ENCODE data around the gene N4BP2L2.

The N4BP2L2 gene

GRCh38 chr13:32414580-32414979, 124.0 kb downstream of the N4BP2L2 start:
- TF ChIP-seq, protein P1, sequence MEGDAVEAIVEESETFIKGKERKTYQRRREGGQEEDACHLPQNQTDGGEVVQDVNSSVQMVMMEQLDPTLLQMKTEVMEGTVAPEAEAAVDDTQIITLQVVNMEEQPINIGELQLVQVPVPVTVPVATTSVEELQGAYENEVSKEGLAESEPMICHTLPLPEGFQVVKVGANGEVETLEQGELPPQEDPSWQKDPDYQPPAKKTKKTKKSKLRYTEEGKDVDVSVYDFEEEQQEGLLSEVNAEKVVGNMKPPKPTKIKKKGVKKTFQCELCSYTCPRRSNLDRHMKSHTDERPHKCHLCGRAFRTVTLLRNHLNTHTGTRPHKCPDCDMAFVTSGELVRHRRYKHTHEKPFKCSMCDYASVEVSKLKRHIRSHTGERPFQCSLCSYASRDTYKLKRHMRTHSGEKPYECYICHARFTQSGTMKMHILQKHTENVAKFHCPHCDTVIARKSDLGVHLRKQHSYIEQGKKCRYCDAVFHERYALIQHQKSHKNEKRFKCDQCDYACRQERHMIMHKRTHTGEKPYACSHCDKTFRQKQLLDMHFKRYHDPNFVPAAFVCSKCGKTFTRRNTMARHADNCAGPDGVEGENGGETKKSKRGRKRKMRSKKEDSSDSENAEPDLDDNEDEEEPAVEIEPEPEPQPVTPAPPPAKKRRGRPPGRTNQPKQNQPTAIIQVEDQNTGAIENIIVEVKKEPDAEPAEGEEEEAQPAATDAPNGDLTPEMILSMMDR (IDR thresholded peaks at IDR 0.05) = no peak

- TF ChIP-seq, protein P1 (IDR thresholded peaks at IDR 0.05) = no peak
Observed at GRCh38 chr13:32413284-32413683, 125.3 kb downstream of the N4BP2L2 start.

- TF ChIP-seq, protein P1 (IDR thresholded peaks at IDR 0.05) = no peak
Observed at GRCh38 chr13:32409561-32410421, 128.8 kb downstream of the N4BP2L2 start.

- TF ChIP-seq, protein P1 (IDR thresholded peaks at IDR 0.05) = no peak
Observed at GRCh38 chr13:32409001-32409313, 129.6 kb downstream of the N4BP2L2 start.

GRCh38 chr13:32408296-32409000, 130.1 kb downstream of the N4BP2L2 start:
- TF ChIP-seq, protein P1 (IDR thresholded peaks at IDR 0.05) = no peak

- TF ChIP-seq, protein P1 (IDR thresholded peaks at IDR 0.05) = no peak
Observed at GRCh38 chr13:32407854-32408253, 130.7 kb downstream of the N4BP2L2 start.

GRCh38 chr13:32403108-32403507, 135.5 kb downstream of the N4BP2L2 start:
- TF ChIP-seq, protein P1 (IDR thresholded peaks at IDR 0.05) = no peak
